CD4-positive, CD25-positive, alpha-beta regulatory T cell (primary cell): ENCODE results near the gene MRPS26. TPM values are rescaled to one million over a fixed set of nuclear protein-coding genes. Genes with fewer than 3 reads are reported as not detected.

ENCODE experiments used
- ATAC-seq, 2 donors: fragments of 150-1000 bp; cut with Tn5 transposase; one replicate each; pipeline ENCODE4 v1.10.0; 2021; ENCODE audit warnings: low read depth in 2 of 2, moderate number of reproducible peaks in 2 of 2, moderate library complexity in 1 of 2
- DNase-seq, 3 donors: peaks; one replicate each; pipeline versions ENCODE4 v3.0.0 to v3.0.0-alpha.2; 2012 to 2022; ENCODE audit warnings: mixed read lengths in 1 of 3
- H3K27ac ChIP-seq: one replicate; pipeline ENCODE4 v1.7.0; 2013; ENCODE audit warnings: mild to moderate bottlenecking, low read length; ENCODE audit not compliant: insufficient read depth, poor library complexity, severe bottlenecking
- H3K27me3 ChIP-seq: one replicate; pipeline ENCODE4 v1.7.0; 2013; ENCODE audit warnings: low read length; ENCODE audit not compliant: control insufficient read depth, insufficient read depth
- H3K36me3 ChIP-seq: one replicate; pipeline ENCODE4 v1.7.0; 2013; ENCODE audit warnings: mild to moderate bottlenecking, low read length, moderate library complexity; ENCODE audit not compliant: control insufficient read depth, insufficient read depth
- H3K4me1 ChIP-seq: 2 replicates; pipeline ENCODE4 v1.7.0; 2013; ENCODE audit warnings: mild to moderate bottlenecking, low read length; ENCODE audit not compliant: insufficient read depth, control insufficient read depth, poor library complexity, severe bottlenecking
- H3K4me3 ChIP-seq: one replicate; pipeline ENCODE4 v1.7.0; 2013; ENCODE audit warnings: low read depth, mild to moderate bottlenecking, low read length, moderate library complexity
- H3K9me3 ChIP-seq, 2 experiments: 1 replicate in 1 of 2; 2 replicates in 1 of 2; pipeline ENCODE4 v1.7.0; 2013; ENCODE audit warnings: low read length in 2 of 2, mild to moderate bottlenecking in 1 of 2, moderate library complexity in 1 of 2; ENCODE audit not compliant: control insufficient read depth in 2 of 2
- H3K27ac Mint-ChIP-seq, 3 donors: one replicate each; pipeline ENCODE4 v1.8.0; 2020 to 2022; ENCODE audit warnings: mild to moderate bottlenecking in 3 of 3, mixed read lengths in 3 of 3, moderate library complexity in 2 of 3
- H3K27me3 Mint-ChIP-seq: one replicate; pipeline ENCODE4 v1.8.0; 2022; ENCODE audit warnings: mild to moderate bottlenecking, mixed read lengths
- H3K36me3 Mint-ChIP-seq: one replicate; pipeline ENCODE4 v1.8.0; 2020; ENCODE audit warnings: mixed read lengths
- H3K4me1 Mint-ChIP-seq, 4 donors: one replicate each; pipeline ENCODE4 v1.8.0; 2020 to 2022; ENCODE audit warnings: mixed read lengths in 4 of 4, mild to moderate bottlenecking in 1 of 4
- H3K4me3 Mint-ChIP-seq, 4 donors: one replicate each; pipeline ENCODE4 v1.8.0; 2020 to 2022; ENCODE audit warnings: mild to moderate bottlenecking in 4 of 4, mixed read lengths in 4 of 4, moderate library complexity in 3 of 4
- H3K9me3 Mint-ChIP-seq, 7 donors: one replicate each; pipeline ENCODE4 v1.8.0; 2020 to 2022; ENCODE audit warnings: mixed read lengths in 7 of 7, mild to moderate bottlenecking in 3 of 7, moderate library complexity in 2 of 7
- polyA plus RNA-seq, 4 donors: library from polyadenylated mRNA; unstranded; fragments of 300-500 nt; fragmentation: Illumina TruSeq; gene quantifications; one replicate each; pipeline ENCODE4 v1.2.3, GENCODE V29; 2021
- total RNA-seq: library from RNA; stranded (reverse); gene quantifications from one replicate; pipeline ENCODE4 v1.2.3, GENCODE V29; 2022

MRPS26 gene
- total and polyA plus RNA-seq, 5 donors from 2014 or later, result 17.6 to 78.8 (median 72.5) TPM

- Histone ChIP-seq H3K9me3 (no peaks in the 10 kb centered on the region), H3K4me1 (peaks cover 20% of the 10 kb centered on the region), H3K4me3 (no peak overlapping the region), H3K27me3 (peaks cover 11% of the 10 kb centered on the region), H3K36me3 (no peaks in the 10 kb centered on the region), H3K27ac (no peak overlapping the region)
- H3K9me3 Mint-ChIP-seq, result peaks cover 0 to 3% (median 0%) of the 10 kb centered on the region in 7 donors
- DNase-seq (no peak), ATAC-seq (no peak)
- peaks cover 80% of the 10 kb centered on the region for H3K27me3 Mint-ChIP-seq
- H3K4me3 Mint-ChIP-seq, result peak overlapping the region in 3 of 4 donors; percentile 47 to 83 (median 63)
- H3K27ac Mint-ChIP-seq, result peak overlapping the region in 1 of 3 donors; percentile 52
- no peaks in the 10 kb centered on the region for H3K36me3 Mint-ChIP-seq
- peaks cover 0 to 26% (median 8%) of the 10 kb centered on the region in 4 donors for H3K4me1 Mint-ChIP-seq
Observed at GRCh38 chr20:3081641-3082040, 35.8 kb downstream of the MRPS26 start.

GRCh38 chr20:3082306-3082951 is 36.6 kb downstream of the MRPS26 start:
- ATAC-seq (peak; percentile 26 to 54), DNase-seq (no peak)
- peaks cover 0 to 3% (median 0%) of the 10 kb centered on the region in 7 donors for H3K9me3 Mint-ChIP-seq
- no peaks in the 10 kb centered on the region for H3K36me3 Mint-ChIP-seq
- H3K4me1 Mint-ChIP-seq, result peaks cover 0 to 21% (median 6%) of the 10 kb centered on the region in 4 donors
- H3K4me3 Mint-ChIP-seq, result peak overlapping the region in 3 of 4 donors; percentile 52 to 83 (median 63)
- no peaks in the 10 kb centered on the region for H3K9me3 ChIP-seq
- no peak overlapping the region for H3K4me3 ChIP-seq
- no peak overlapping the region for H3K27ac ChIP-seq
- no peak overlapping the region for H3K27ac Mint-ChIP-seq
- H3K4me1 ChIP-seq, result peaks cover 16% of the 10 kb centered on the region
- H3K27me3 ChIP-seq, result peaks cover 11% of the 10 kb centered on the region
- H3K27me3 Mint-ChIP-seq, result peaks cover 74% of the 10 kb centered on the region
- H3K36me3 ChIP-seq, result no peaks in the 10 kb centered on the region

- no peak overlapping the region for H3K4me3 ChIP-seq
- no peaks in the 10 kb centered on the region for H3K36me3 ChIP-seq
- Mint-ChIP-seq H3K9me3 (peaks cover 0 to 2% (median 0%) of the 10 kb centered on the region in 7 donors), H3K36me3 (no peaks in the 10 kb centered on the region), H3K4me3 (peak overlapping the region; percentile 35 to 66 (median 49)), H3K27me3 (peaks cover 76% of the 10 kb centered on the region), H3K27ac (no peak overlapping the region), H3K4me1 (peaks cover 0 to 15% (median 3%) of the 10 kb centered on the region in 4 donors)
- H3K27ac ChIP-seq, result no peak overlapping the region
- DNase-seq, result no peak
- peaks cover 16% of the 10 kb centered on the region for H3K4me1 ChIP-seq
- H3K27me3 ChIP-seq, result peaks cover 7% of the 10 kb centered on the region
- ATAC-seq, result peak; percentile 29 to 33
- H3K9me3 ChIP-seq, result no peaks in the 10 kb centered on the region
Observed at GRCh38 chr20:3082955-3083952, 37.4 kb downstream of the MRPS26 start.

GRCh38 chr20:3084283-3084985 is 38.6 kb downstream of the MRPS26 start, which contains the start of gene AVP:
TSS of gene AVP (minus strand) at chr20:3084724. CDS start at chr20:3084674, 50 bp downstream.
- Mint-ChIP-seq H3K27ac (no peak within 1 kb of the TSS), H3K9me3 (peaks cover 0 to 2% (median 0%) of the 10 kb centered on the region in 7 donors), H3K27me3 (peaks cover 76% of the 10 kb centered on the region), H3K4me1 (peaks cover 0 to 16% (median 5%) of the 10 kb centered on the region in 4 donors), H3K4me3 (peak within 1 kb of the TSS; percentile 35 to 66 (median 49)), H3K36me3 (no peaks in the 10 kb centered on the region)
- no peak for DNase-seq
- Histone ChIP-seq H3K4me1 (peaks cover 16% of the 10 kb centered on the region), H3K27me3 (peaks cover 7% of the 10 kb centered on the region), H3K27ac (no peak within 1 kb of the TSS), H3K9me3 (no peaks in the 10 kb centered on the region), H3K4me3 (no peak within 1 kb of the TSS), H3K36me3 (no peaks in the 10 kb centered on the region)
- no peak for ATAC-seq

GRCh38 chr20:3084986-3085360 is 39.1 kb downstream of the MRPS26 start:
- Mint-ChIP-seq H3K4me1 (peaks cover 1 to 21% (median 6%) of the 10 kb centered on the region in 4 donors), H3K27ac (no peak overlapping the region), H3K36me3 (no peaks in the 10 kb centered on the region), H3K9me3 (peaks cover 0 to 4% (median 0%) of the 10 kb centered on the region in 7 donors), H3K27me3 (peaks cover 76% of the 10 kb centered on the region), H3K4me3 (peak overlapping the region in 1 of 4 donors; percentile 15)
- Histone ChIP-seq H3K27me3 (peaks cover 7% of the 10 kb centered on the region), H3K9me3 (no peaks in the 10 kb centered on the region), H3K4me3 (no peak overlapping the region), H3K36me3 (no peaks in the 10 kb centered on the region), H3K4me1 (peaks cover 16% of the 10 kb centered on the region), H3K27ac (no peak overlapping the region)
- DNase-seq (no peak), ATAC-seq (no peak)

GRCh38 chr20:3085571-3086072 is 39.8 kb downstream of the MRPS26 start:
- Histone ChIP-seq H3K9me3 (no peaks in the 10 kb centered on the region), H3K4me1 (peaks cover 18% of the 10 kb centered on the region), H3K27me3 (peaks cover 7% of the 10 kb centered on the region), H3K36me3 (no peaks in the 10 kb centered on the region), H3K4me3 (no peak overlapping the region), H3K27ac (no peak overlapping the region)
- H3K9me3 Mint-ChIP-seq, result peaks cover 0 to 4% (median 0%) of the 10 kb centered on the region in 7 donors
- no peak overlapping the region for H3K4me3 Mint-ChIP-seq
- peaks cover 76% of the 10 kb centered on the region for H3K27me3 Mint-ChIP-seq
- ATAC-seq (no peak), DNase-seq (no peak)
- no peaks in the 10 kb centered on the region for H3K36me3 Mint-ChIP-seq
- H3K4me1 Mint-ChIP-seq, result peaks cover 8 to 27% (median 11%) of the 10 kb centered on the region in 4 donors
- H3K27ac Mint-ChIP-seq, result no peak overlapping the region

- Histone ChIP-seq H3K27ac (no peak overlapping the region), H3K4me1 (peaks cover 24% of the 10 kb centered on the region), H3K9me3 (no peaks in the 10 kb centered on the region), H3K36me3 (no peaks in the 10 kb centered on the region), H3K27me3 (no peaks in the 10 kb centered on the region), H3K4me3 (no peak overlapping the region)
- peaks cover 9 to 30% (median 13%) of the 10 kb centered on the region in 4 donors for H3K4me1 Mint-ChIP-seq
- DNase-seq (no peak), ATAC-seq (no peak)
- H3K9me3 Mint-ChIP-seq, result peaks cover 0 to 4% (median 0%) of the 10 kb centered on the region in 7 donors
- no peak overlapping the region for H3K27ac Mint-ChIP-seq
- H3K36me3 Mint-ChIP-seq, result no peaks in the 10 kb centered on the region
- peak overlapping the region in 1 of 4 donors; percentile 9 for H3K4me3 Mint-ChIP-seq
- peaks cover 77% of the 10 kb centered on the region for H3K27me3 Mint-ChIP-seq
Observed at GRCh38 chr20:3088031-3088430, 42.2 kb downstream of the MRPS26 start.
